Mononuclear cell (primary cell): ENCODE measurements around the gene ART1. TPM values are rescaled to one million over a fixed set of nuclear protein-coding genes. Genes with fewer than 3 reads are reported as not detected.
"Not testable (repeated sequence)": the region's sequence is repeated elsewhere in the genome, so short reads cannot be mapped to it uniquely, and the experiment has no call there.

Experiments used
- H3K27me3 ChIP-seq: 2 replicates; pipeline ENCODE4 v1.6.0; 2011; ENCODE audit warnings: low read length, control low read depth; ENCODE audit not compliant: insufficient read depth
- H3K4me1 ChIP-seq: 2 replicates; pipeline ENCODE4 v1.5.1; 2011; ENCODE audit warnings: mild to moderate bottlenecking, low read length, control low read depth; ENCODE audit not compliant: insufficient read depth
- H3K4me3 ChIP-seq: 2 replicates; pipeline ENCODE4 v1.5.1; 2011; ENCODE audit warnings: mild to moderate bottlenecking, low read length, moderate library complexity
- H3K9me3 ChIP-seq: 2 replicates; pipeline ENCODE4 v1.5.1; 2011; ENCODE audit warnings: low read depth, mild to moderate bottlenecking, control low read depth, low read length
- total RNA-seq: library from RNA; depleted of rRNA; stranded (reverse); fragments of >200 nt; gene quantifications from one replicate; pipeline ENCODE4 v1.2.3, GENCODE V29; 2012

The ART1 gene, protein sequence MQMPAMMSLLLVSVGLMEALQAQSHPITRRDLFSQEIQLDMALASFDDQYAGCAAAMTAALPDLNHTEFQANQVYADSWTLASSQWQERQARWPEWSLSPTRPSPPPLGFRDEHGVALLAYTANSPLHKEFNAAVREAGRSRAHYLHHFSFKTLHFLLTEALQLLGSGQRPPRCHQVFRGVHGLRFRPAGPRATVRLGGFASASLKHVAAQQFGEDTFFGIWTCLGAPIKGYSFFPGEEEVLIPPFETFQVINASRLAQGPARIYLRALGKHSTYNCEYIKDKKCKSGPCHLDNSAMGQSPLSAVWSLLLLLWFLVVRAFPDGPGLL
- total RNA-seq: not detected

DNA sequence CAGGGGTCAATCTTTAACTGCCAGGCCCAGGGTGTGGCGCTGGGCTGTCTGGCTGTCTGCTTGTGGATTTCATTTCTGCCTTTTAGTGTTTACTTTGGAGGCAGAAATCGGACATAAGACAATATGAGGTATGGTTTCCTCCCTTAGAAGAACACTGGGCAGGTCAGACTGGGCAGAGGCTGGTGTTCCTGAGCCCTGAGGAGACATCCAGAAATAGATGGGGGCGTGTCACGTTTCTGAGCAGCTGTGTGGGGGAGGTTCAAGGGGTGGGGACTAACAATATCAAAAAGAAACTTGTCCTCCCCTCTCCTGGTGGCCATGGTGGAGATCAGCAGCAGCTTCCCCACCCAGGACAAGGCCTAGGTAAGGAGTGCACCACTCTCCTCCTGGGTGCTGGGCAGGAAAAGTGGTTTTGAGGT, at the start of gene ART1:
Gene ART1 (plus strand): TSS at position 312 of the 419 bp plus-strand sequence. CDS start 14,086 bp downstream, outside the sequence.
- H3K4me1 ChIP-seq: peaks cover 7% of the 10 kb centered on the region
- H3K27me3 ChIP-seq: peaks cover 24% of the 10 kb centered on the region
- no peak within 1 kb of the TSS for H3K4me3 ChIP-seq
- no peaks in the 10 kb centered on the region for H3K9me3 ChIP-seq

- not testable (repeated sequence) for H3K4me3 ChIP-seq, H3K9me3 ChIP-seq, H3K4me1 ChIP-seq, H3K27me3 ChIP-seq
Observed at GRCh38 chr11:3597743-3598142, 47.2 kb upstream of the ART1 start.

DNA sequence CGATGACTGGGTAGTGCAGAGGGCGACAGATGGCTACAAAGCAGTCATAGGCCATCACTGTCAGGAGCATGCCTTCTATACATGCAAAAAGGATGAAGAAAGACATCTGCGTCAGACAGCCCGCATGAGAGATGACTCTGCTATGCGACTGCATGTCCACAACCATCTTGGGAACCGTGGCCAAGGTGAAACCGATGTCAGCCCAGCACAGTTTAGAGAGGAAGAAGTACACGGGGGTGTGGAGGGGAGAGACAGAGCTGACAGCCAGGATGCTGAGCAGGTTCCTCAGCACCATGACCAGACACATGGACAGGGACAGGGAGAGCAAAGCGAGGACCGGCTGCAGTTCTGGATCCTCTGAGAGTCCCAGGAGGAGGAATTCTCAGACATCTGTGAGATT, 44.7 kb upstream of the ART1 start:
- H3K27me3 ChIP-seq, H3K4me3 ChIP-seq, H3K9me3 ChIP-seq, H3K4me1 ChIP-seq: not testable (repeated sequence)

DNA sequence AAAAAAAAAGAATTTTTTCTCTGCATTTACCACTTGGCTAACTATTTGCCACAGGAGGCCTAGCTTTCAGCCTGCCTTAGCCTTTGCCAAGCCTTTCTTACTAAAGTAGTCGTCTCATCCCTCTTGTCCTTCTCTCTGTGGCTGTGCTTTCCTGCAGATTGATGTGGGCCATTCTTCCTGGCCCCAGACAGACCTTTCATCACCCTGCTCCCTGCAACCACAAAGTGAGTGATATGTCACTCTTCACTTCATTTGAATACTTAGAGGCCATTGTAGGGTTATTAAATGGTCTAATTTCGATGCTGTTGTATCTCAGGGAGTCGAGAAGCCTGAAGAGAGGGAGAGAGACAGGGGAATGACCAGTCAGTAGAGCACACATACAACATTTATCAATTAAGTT, 40.8 kb upstream of the ART1 start:
- no peaks in the 10 kb centered on the region for H3K4me1 ChIP-seq
- H3K9me3 ChIP-seq: no peaks in the 10 kb centered on the region
- no peak overlapping the region for H3K4me3 ChIP-seq
- H3K27me3 ChIP-seq: no peaks in the 10 kb centered on the region

DNA sequence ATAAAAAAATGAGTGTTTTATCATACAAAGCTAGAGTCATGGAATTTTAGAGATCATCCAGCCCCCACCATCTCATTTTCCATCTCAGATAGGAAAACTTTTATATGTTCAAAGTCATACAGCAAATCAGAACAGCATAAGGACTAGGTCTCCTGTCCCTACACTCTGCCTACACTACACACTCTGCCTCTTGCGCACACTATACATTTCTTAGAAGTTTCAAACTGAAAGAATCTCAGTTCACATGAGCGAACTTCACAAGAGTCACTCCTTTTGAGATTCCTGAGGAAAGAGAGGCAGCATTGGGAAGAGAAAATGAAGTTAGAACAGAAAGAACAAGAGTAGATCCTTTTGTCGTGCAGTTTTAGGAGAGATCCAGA, 39.7 kb upstream of the ART1 start:
- H3K4me1 ChIP-seq: no peaks in the 10 kb centered on the region

GRCh38 chr11:3605771-3606203, 39.1 kb upstream of the ART1 start:
- Histone ChIP-seq H3K4me3 (no peak overlapping the region), H3K27me3 (no peaks in the 10 kb centered on the region), H3K4me1 (no peaks in the 10 kb centered on the region), H3K9me3 (no peaks in the 10 kb centered on the region)

More for the DNA sequence above, 39.7 kb upstream of the ART1 start:
- Histone ChIP-seq H3K27me3 (no peaks in the 10 kb centered on the region), H3K9me3 (no peaks in the 10 kb centered on the region), H3K4me3 (no peak overlapping the region)

- Histone ChIP-seq H3K4me3 (no peak overlapping the region), H3K9me3 (no peaks in the 10 kb centered on the region), H3K27me3 (no peaks in the 10 kb centered on the region), H3K4me1 (peaks cover 9% of the 10 kb centered on the region)
Observed at GRCh38 chr11:3609416-3610265, 35.3 kb upstream of the ART1 start.

GRCh38 chr11:3610846-3611245, 34.1 kb upstream of the ART1 start:
- H3K9me3 ChIP-seq: no peaks in the 10 kb centered on the region
- no peak overlapping the region for H3K4me3 ChIP-seq
- H3K27me3 ChIP-seq: no peaks in the 10 kb centered on the region
- peaks cover 14% of the 10 kb centered on the region for H3K4me1 ChIP-seq

GRCh38 chr11:3611976-3612678, 32.8 kb upstream of the ART1 start:
- peaks cover 14% of the 10 kb centered on the region for H3K4me1 ChIP-seq
- H3K9me3 ChIP-seq: no peaks in the 10 kb centered on the region
- H3K4me3 ChIP-seq: no peak overlapping the region
- no peaks in the 10 kb centered on the region for H3K27me3 ChIP-seq

- H3K4me1 ChIP-seq: peaks cover 14% of the 10 kb centered on the region
- no peaks in the 10 kb centered on the region for H3K9me3 ChIP-seq
- no peak overlapping the region for H3K4me3 ChIP-seq
- no peaks in the 10 kb centered on the region for H3K27me3 ChIP-seq
Observed at GRCh38 chr11:3613998-3614741, 30.8 kb upstream of the ART1 start.

DNA sequence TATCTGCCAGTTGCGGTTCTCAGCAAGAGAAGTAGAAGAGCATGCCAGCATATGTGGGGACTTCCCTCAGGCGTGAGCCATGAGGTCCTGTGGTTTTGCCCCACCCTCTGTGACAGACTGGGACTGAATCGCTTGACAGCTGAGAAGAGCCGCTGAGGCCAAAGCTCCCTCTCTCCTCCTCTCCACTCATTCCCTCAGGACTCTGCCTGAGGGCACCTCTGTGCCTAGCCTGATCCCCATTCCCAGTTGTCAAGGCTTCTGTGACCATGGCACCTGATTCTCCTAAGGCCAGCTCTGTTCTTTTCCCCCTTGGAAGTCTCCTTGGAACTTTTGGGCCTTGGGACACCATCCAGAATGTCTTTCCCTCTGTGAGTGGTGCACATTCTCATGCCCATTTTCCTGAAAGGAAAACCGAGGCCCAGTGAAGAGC, 30.2 kb upstream of the ART1 start:
- Histone ChIP-seq H3K4me1 (peaks cover 14% of the 10 kb centered on the region), H3K4me3 (no peak overlapping the region), H3K9me3 (no peaks in the 10 kb centered on the region), H3K27me3 (no peaks in the 10 kb centered on the region)

DNA sequence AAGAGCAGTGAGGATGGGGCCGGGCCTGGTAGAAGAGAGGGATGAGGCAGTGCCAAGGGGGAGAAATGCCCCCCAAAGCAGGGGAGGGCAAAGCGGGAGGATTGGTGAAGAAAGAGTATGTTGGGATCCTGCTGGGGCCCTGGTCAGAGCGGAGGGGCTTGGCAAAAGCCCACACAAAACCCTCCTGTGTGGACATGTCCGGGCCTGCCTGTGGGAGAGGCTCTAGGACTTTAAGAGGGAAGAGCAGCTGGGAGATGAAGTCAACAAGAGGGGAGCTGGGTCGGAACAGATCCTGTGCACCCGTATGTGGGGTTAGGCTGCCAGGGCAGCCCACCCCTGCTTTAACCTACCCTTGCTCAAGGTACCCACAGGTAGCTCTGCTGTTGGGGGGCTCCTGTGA, 28.9 kb upstream of the ART1 start:
- Histone ChIP-seq H3K27me3 (no peaks in the 10 kb centered on the region), H3K9me3 (no peaks in the 10 kb centered on the region), H3K4me1 (peaks cover 14% of the 10 kb centered on the region), H3K4me3 (no peak overlapping the region)

DNA sequence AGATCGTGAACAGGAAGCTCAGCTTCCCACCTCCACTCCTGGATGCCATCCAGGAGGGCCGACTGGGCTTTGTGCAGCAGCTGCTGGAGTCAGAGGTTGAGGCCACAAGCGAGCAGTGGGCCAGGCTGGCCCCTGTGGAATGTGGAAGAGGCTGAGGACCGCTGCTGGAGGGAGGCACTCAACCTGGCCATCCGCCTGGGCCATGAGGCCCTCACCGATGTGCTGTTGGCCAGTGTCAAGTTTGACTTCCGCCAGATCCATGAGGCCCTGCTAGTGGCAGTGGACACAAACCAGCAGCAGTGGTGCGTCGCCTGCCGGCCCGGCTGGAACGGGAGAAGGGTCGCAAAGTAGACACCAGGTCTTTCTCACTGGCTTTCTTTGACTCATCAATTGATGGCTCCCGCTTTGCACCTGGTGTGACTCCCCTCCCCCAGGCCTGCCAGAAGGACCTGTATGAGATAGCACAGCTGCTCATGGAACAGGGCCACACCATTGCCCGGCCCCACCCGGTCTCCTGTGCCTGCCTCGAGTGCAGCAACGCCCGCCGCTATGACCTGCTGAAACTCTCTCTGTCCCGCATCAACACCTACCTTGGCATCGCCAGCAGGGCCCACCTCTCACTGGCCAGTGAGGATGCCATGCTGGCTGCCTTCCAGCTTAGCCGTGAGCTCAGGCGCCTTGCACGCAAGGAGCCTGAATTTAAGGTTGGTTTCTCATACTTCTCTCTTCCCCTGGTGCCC, 28.0 kb upstream of the ART1 start:
- Histone ChIP-seq H3K4me1 (peaks cover 14% of the 10 kb centered on the region), H3K27me3 (no peaks in the 10 kb centered on the region), H3K9me3 (no peaks in the 10 kb centered on the region), H3K4me3 (no peak overlapping the region)

DNA sequence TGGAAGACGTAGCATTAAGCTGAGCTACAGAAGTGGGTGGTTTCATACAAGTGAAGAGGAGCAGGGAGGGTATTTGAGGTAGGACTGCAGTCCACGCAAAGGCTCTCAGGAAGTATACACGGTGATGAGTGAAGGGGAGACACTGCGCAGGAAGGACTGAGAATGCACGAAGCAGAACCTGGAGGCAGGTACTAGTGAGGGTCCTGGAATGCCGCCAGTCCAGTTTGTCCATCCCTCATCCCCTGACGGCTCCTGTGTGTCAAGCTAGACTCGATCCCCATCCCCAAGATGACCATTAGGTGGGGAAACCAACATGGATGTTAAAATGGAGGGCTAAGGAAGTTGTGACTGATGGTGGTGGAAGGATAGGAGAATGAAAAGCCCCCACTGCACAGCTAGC, 26.9 kb upstream of the ART1 start:
- Histone ChIP-seq H3K27me3 (no peaks in the 10 kb centered on the region), H3K4me3 (no peak overlapping the region), H3K9me3 (no peaks in the 10 kb centered on the region), H3K4me1 (peaks cover 14% of the 10 kb centered on the region)
